Measurements from ENCODE around the gene IGFBP6.

GRCh38 chr12:53128780-53129569 is 31.5 kb downstream of the IGFBP6 start:
- TF ChIP-seq RFX5 (IDR thresholded peaks at IDR 0.05; ENCODE audit: low read depth, low read length): no peak
- no peak for TF ChIP-seq EZH2 (IDR thresholded peaks at IDR 0.05; ENCODE audit: borderline replicate concordance, low read depth, low read length)
- TF ChIP-seq CEBPG (CRISPR knock-in tag; IDR thresholded peaks at IDR 0.05): no peak
- TF ChIP-seq CEBPG (tag; conservative IDR thresholded peaks at IDR 0.05 in 1 of 2, IDR thresholded peaks at IDR 0.05 in 1 of 2): no peak
- no peak for TF ChIP-seq CREB1 (IDR thresholded peaks at IDR 0.05)
- no peak for TF ChIP-seq CREB1 (CRISPR knock-in tag; IDR thresholded peaks at IDR 0.05)
- no peak for TF ChIP-seq MAFF (IDR thresholded peaks at IDR 0.05; ENCODE audit: low read length)
- no peak for TF ChIP-seq FOXK1 (CRISPR knock-in tag; IDR thresholded peaks at IDR 0.05; ENCODE audit: borderline replicate concordance)
- no peak for TF ChIP-seq MAX (CRISPR knock-in tag; IDR thresholded peaks at IDR 0.05)
- no peak for TF ChIP-seq CREM (IDR thresholded peaks at IDR 0.05; ENCODE audit: low read depth)
- TF ChIP-seq ELK1 (CRISPR knock-in tag; IDR thresholded peaks at IDR 0.05): no peak
- no peak for TF ChIP-seq CTCF (IDR thresholded peaks at IDR 0.05 in 2 of 3, conservative IDR thresholded peaks at IDR 0.05 in 1 of 3; ENCODE audit: insufficient read depth in 2 of 3, low read depth in 1 of 3, low read length in 3 of 3)
- no peak for TF ChIP-seq GABPB1 (CRISPR knock-in tag; IDR thresholded peaks at IDR 0.05)
- no peak for TF ChIP-seq FOSL1 (tag; conservative IDR thresholded peaks at IDR 0.05)
- TF ChIP-seq RBM22 (IDR thresholded peaks at IDR 0.05; ENCODE audit: low read depth, low read length, poor library complexity, severe bottlenecking): no peak
